Gastrocnemius medialis (tissue), 4 donors: Measurements from ENCODE around the gene STON1.

Experiments
- POLR2A ChIP-seq, 2 donors: fragments of 450-650 bp; IDR thresholded peaks; one replicate each; pipeline ENCODE4 v1.6.1; 2017; ENCODE audit warnings: antibody characterized with exemption in 2 of 2, mild to moderate bottlenecking in 2 of 2, moderate library complexity in 2 of 2
- TF ChIP-seq, protein P1 (sequence below), 5 experiments: fragments of 450-650 bp in 3 of 5; fragments of 200-600 bp in 2 of 5; sonication (generic) in 2 of 5; IDR thresholded peaks in 4 of 5; conservative IDR thresholded peaks in 1 of 5; 1 replicate in 4 of 5; 2 replicates in 1 of 5; pipeline ENCODE4 v1.5.1; 2016 to 2019; ENCODE audit warnings: antibody characterized with exemption in 5 of 5, mild to moderate bottlenecking in 3 of 5, moderate library complexity in 3 of 5

DNA sequence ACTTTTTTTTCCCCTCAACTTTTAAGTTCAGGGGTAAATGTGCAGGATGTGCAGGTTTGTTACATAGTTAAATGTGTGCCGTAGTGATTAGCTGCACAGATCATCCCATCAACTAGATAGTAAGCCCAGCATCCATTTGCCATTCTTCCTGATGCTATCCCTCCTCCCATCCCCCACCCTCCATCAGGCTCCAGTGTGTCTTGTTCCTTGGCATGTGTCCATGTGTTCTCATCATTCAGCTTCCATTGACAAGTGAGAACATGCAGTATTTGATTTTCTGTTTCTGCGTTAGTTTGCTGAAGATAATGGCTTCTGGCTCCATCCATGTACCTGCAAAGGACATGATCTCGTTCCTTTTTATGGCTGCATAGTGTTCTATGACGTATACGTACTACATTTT is 47.2 kb upstream of the STON1 start:
- TF ChIP-seq, protein P1, sequence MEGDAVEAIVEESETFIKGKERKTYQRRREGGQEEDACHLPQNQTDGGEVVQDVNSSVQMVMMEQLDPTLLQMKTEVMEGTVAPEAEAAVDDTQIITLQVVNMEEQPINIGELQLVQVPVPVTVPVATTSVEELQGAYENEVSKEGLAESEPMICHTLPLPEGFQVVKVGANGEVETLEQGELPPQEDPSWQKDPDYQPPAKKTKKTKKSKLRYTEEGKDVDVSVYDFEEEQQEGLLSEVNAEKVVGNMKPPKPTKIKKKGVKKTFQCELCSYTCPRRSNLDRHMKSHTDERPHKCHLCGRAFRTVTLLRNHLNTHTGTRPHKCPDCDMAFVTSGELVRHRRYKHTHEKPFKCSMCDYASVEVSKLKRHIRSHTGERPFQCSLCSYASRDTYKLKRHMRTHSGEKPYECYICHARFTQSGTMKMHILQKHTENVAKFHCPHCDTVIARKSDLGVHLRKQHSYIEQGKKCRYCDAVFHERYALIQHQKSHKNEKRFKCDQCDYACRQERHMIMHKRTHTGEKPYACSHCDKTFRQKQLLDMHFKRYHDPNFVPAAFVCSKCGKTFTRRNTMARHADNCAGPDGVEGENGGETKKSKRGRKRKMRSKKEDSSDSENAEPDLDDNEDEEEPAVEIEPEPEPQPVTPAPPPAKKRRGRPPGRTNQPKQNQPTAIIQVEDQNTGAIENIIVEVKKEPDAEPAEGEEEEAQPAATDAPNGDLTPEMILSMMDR (IDR thresholded peaks at IDR 0.05 in 4 of 5, conservative IDR thresholded peaks at IDR 0.05 in 1 of 5) = no peak
- no peak for TF ChIP-seq POLR2A (IDR thresholded peaks at IDR 0.05)
